Measurements from ENCODE around the gene KIAA0586.

The KIAA0586 gene

GRCh38 chr14:58599707-58600106 is 172.2 kb downstream of the KIAA0586 start:
- DNase-seq: no peak

All from GOT3 (cell line).